HEK293 (cell line): ENCODE results near the gene TNPO3.

Experiments
- KLF9 ChIP-seq: fragments of 450-650 bp; formaldehyde crosslinking; IDR thresholded peaks from 2 replicates; pipeline ENCODE4 v1.5.1; 2016; ENCODE audit warnings: missing biosample characterization, missing genetic modification characterization, low read depth
- OVOL3 ChIP-seq: fragments of 450-650 bp; formaldehyde crosslinking; IDR thresholded peaks from 2 replicates; pipeline ENCODE4 v1.5.1; 2016; ENCODE audit warnings: missing biosample characterization, missing genetic modification characterization
- PRDM10 ChIP-seq: fragments of 450-650 bp; formaldehyde crosslinking; IDR thresholded peaks from 2 replicates; pipeline ENCODE4 v1.5.1; 2016; ENCODE audit warnings: missing biosample characterization, missing genetic modification characterization
- TCF7L2 ChIP-seq: IDR thresholded peaks from 2 replicates; pipeline ENCODE4 v1.6.1; 2011; ENCODE audit warnings: low read depth, mild to moderate bottlenecking, inconsistent platforms, low read length, moderate library complexity, borderline replicate concordance
- ZEB2 ChIP-seq: fragments of 450-650 bp; formaldehyde crosslinking; IDR thresholded peaks from 2 replicates; pipeline ENCODE4 v1.5.1; 2016; ENCODE audit warnings: missing biosample characterization, missing genetic modification characterization
- ZNF140 ChIP-seq: fragments of 450-650 bp; formaldehyde crosslinking; IDR thresholded peaks from 2 replicates; pipeline ENCODE4 v1.5.1; 2016; ENCODE audit warnings: missing biosample characterization, missing genetic modification characterization
- ZNF146 ChIP-seq: fragments of 450-650 bp; formaldehyde crosslinking; IDR thresholded peaks from 2 replicates; pipeline ENCODE4 v1.5.1; 2016; ENCODE audit warnings: missing biosample characterization, missing genetic modification characterization
- ZNF16 ChIP-seq: fragments of 450-650 bp; formaldehyde crosslinking; IDR thresholded peaks from 2 replicates; pipeline ENCODE4 v1.5.1; 2016; ENCODE audit warnings: low read depth, missing biosample characterization, missing genetic modification characterization
- ZNF214 ChIP-seq: fragments of 450-650 bp; formaldehyde crosslinking; IDR thresholded peaks from 2 replicates; pipeline ENCODE4 v1.5.1; 2017; ENCODE audit warnings: missing biosample characterization, mild to moderate bottlenecking, missing genetic modification characterization, borderline replicate concordance
- ZNF26 ChIP-seq: fragments of 450-650 bp; formaldehyde crosslinking; IDR thresholded peaks from 2 replicates; pipeline ENCODE4 v1.5.1; 2016; ENCODE audit warnings: missing biosample characterization, missing genetic modification characterization
- ZNF292 ChIP-seq: fragments of 450-650 bp; formaldehyde crosslinking; IDR thresholded peaks from 2 replicates; pipeline ENCODE4 v1.5.1; 2016; ENCODE audit warnings: low read depth, missing biosample characterization, missing genetic modification characterization, borderline replicate concordance
- ZNF302 ChIP-seq: fragments of 450-650 bp; formaldehyde crosslinking; IDR thresholded peaks from 2 replicates; pipeline ENCODE4 v1.5.1; 2016; ENCODE audit warnings: missing biosample characterization, missing genetic modification characterization, low read depth
- ZNF311 ChIP-seq: fragments of 450-650 bp; formaldehyde crosslinking; IDR thresholded peaks from 2 replicates; pipeline ENCODE4 v1.5.1; 2017; ENCODE audit warnings: missing biosample characterization, missing genetic modification characterization, borderline replicate concordance
- ZNF341 ChIP-seq: fragments of 450-650 bp; formaldehyde crosslinking; IDR thresholded peaks from 2 replicates; pipeline ENCODE4; 2016; ENCODE audit warnings: low read depth, missing biosample characterization, missing genetic modification characterization
- ZNF366 ChIP-seq: fragments of 450-650 bp; formaldehyde crosslinking; conservative IDR thresholded peaks from 2 replicates; pipeline ENCODE4 v1.5.1; 2016; ENCODE audit warnings: missing biosample characterization, missing genetic modification characterization
- ZNF37A ChIP-seq: fragments of 450-650 bp; IDR thresholded peaks from 2 replicates; pipeline ENCODE4 v1.5.1; 2018; ENCODE audit warnings: missing biosample characterization, missing genetic modification characterization
- ZNF394 ChIP-seq: fragments of 450-650 bp; formaldehyde crosslinking; IDR thresholded peaks from 2 replicates; pipeline ENCODE4 v1.5.1; 2016; ENCODE audit warnings: missing biosample characterization, missing genetic modification characterization, mild to moderate bottlenecking, moderate library complexity, borderline replicate concordance
- ZNF473 ChIP-seq: fragments of 450-650 bp; formaldehyde crosslinking; IDR thresholded peaks from 2 replicates; pipeline ENCODE4 v1.5.1; 2017; ENCODE audit warnings: missing biosample characterization, missing genetic modification characterization
- ZNF544 ChIP-seq: fragments of 450-650 bp; formaldehyde crosslinking; IDR thresholded peaks from 2 replicates; pipeline ENCODE4 v1.5.0; 2017; ENCODE audit warnings: missing biosample characterization, missing genetic modification characterization
- ZNF624 ChIP-seq: fragments of 450-650 bp; formaldehyde crosslinking; IDR thresholded peaks from 2 replicates; pipeline ENCODE4 v1.5.1; 2017; ENCODE audit warnings: missing biosample characterization, missing genetic modification characterization
- ZNF792 ChIP-seq: fragments of 450-650 bp; formaldehyde crosslinking; IDR thresholded peaks from 2 replicates; pipeline ENCODE4 v1.5.1; 2016; ENCODE audit warnings: missing biosample characterization, missing genetic modification characterization
- ZNF843 ChIP-seq: fragments of 450-650 bp; formaldehyde crosslinking; IDR thresholded peaks from 2 replicates; pipeline ENCODE4 v1.5.1; 2016; ENCODE audit warnings: missing biosample characterization, missing genetic modification characterization
- ZXDB ChIP-seq: fragments of 450-650 bp; formaldehyde crosslinking; IDR thresholded peaks from 2 replicates; pipeline ENCODE4 v1.5.1; 2016; ENCODE audit warnings: missing biosample characterization, missing genetic modification characterization
- TF ChIP-seq, protein P1 (sequence below): fragments of 450-650 bp; IDR thresholded peaks from 2 replicates; pipeline ENCODE4 v1.5.1; 2018; ENCODE audit warnings: missing biosample characterization, missing genetic modification characterization
- TF ChIP-seq, protein P2 (sequence below): fragments of 450-650 bp; formaldehyde crosslinking; IDR thresholded peaks from 2 replicates; pipeline ENCODE4 v1.5.1; 2017; ENCODE audit warnings: missing biosample characterization, missing genetic modification characterization
- TF ChIP-seq, protein P3 (sequence below): fragments of 450-650 bp; formaldehyde crosslinking; conservative IDR thresholded peaks from 2 replicates; pipeline ENCODE4 v1.5.1; 2016; ENCODE audit warnings: low read depth, missing biosample characterization, missing genetic modification characterization

The TNPO3 gene

DNA sequence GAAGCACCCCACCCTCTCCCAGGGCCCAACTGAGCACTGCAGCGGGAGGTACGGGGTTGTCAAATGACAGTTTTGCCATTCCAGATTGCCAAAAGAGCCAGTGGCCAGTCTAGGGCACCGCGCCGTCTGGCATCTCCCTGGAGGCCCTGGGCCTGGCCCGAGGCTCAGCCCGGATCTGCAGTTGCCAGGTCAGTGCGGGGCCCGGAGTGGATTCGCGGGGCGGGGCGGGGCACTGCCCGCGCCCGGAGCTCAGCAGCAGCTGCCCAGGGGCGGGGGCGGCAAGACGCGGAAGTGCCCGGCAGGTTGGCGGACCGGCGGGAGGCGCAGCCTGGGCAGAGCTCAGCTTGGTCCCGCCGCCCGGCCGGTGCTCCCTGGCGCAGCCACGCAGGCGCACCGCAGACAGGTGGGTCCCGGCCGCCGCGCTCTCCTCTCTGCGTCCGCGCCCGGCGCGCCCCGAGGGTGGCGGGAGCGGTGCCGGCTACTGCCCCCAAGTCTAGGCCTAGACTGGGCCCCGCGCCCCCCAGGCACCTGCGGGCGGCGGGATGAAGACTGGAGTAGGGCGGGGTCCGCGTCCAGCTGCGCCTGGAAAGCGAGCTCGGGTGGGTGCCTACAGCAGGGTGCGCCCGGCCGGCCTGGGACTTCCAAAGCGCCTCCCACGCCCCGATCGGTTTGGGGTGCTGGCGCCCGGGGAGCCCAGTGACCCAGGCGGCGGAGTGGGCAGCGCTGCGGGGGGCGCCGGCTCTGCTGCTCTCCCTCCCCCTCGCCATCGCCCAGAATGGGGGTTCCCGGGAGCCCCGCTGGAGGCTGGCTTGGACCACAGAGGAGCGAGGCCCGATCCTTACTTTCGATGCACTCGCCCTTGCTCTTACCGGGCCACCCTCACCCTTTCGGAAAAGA, 117.0 kb downstream of the TNPO3 start, which contains the start of gene IRF5 (continued):
- no peak for TF ChIP-seq ZNF26 (tag by site-specific recombination)
- TF ChIP-seq ZNF341, result peak; percentile 82
- no peak for TF ChIP-seq ZNF16 (tag by site-specific recombination)
- no peak for TF ChIP-seq ZNF394 (tag by site-specific recombination)
- no peak for TF ChIP-seq ZNF366 (tag by site-specific recombination)
- TF ChIP-seq ZNF140 (tag by site-specific recombination), result no peak
- no peak for TF ChIP-seq ZNF544
- no peak for TF ChIP-seq TCF7L2
- TF ChIP-seq ZNF214, result no peak
- no peak for TF ChIP-seq ZNF292
- TF ChIP-seq ZNF792, result no peak
- TF ChIP-seq ZEB2, result no peak
- TF ChIP-seq OVOL3 (tag by site-specific recombination), result no peak
- TF ChIP-seq, protein P1, sequence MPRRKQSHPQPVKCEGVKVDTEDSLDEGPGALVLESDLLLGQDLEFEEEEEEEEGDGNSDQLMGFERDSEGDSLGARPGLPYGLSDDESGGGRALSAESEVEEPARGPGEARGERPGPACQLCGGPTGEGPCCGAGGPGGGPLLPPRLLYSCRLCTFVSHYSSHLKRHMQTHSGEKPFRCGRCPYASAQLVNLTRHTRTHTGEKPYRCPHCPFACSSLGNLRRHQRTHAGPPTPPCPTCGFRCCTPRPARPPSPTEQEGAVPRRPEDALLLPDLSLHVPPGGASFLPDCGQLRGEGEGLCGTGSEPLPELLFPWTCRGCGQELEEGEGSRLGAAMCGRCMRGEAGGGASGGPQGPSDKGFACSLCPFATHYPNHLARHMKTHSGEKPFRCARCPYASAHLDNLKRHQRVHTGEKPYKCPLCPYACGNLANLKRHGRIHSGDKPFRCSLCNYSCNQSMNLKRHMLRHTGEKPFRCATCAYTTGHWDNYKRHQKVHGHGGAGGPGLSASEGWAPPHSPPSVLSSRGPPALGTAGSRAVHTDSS (tag by site-specific recombination), result no peak
- TF ChIP-seq ZNF302 (tag by site-specific recombination), result no peak
- no peak for TF ChIP-seq ZNF843 (tag by site-specific recombination)
- TF ChIP-seq, protein P2, sequence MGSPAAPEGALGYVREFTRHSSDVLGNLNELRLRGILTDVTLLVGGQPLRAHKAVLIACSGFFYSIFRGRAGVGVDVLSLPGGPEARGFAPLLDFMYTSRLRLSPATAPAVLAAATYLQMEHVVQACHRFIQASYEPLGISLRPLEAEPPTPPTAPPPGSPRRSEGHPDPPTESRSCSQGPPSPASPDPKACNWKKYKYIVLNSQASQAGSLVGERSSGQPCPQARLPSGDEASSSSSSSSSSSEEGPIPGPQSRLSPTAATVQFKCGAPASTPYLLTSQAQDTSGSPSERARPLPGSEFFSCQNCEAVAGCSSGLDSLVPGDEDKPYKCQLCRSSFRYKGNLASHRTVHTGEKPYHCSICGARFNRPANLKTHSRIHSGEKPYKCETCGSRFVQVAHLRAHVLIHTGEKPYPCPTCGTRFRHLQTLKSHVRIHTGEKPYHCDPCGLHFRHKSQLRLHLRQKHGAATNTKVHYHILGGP (tag by site-specific recombination), result no peak
- TF ChIP-seq ZNF311 (tag by site-specific recombination), result no peak
- TF ChIP-seq ZNF37A (tag by site-specific recombination), result no peak
- no peak for TF ChIP-seq ZNF624 (tag by site-specific recombination)
- no peak for TF ChIP-seq ZNF146
- no peak for TF ChIP-seq ZXDB (tag by site-specific recombination)
- TF ChIP-seq KLF9 (tag by site-specific recombination), result no peak
- no peak for TF ChIP-seq ZNF473 (tag by site-specific recombination)
- TF ChIP-seq PRDM10 (tag by site-specific recombination), result peak; percentile 38; the same call in 1 of the 2 replicates
- TF ChIP-seq, protein P3, sequence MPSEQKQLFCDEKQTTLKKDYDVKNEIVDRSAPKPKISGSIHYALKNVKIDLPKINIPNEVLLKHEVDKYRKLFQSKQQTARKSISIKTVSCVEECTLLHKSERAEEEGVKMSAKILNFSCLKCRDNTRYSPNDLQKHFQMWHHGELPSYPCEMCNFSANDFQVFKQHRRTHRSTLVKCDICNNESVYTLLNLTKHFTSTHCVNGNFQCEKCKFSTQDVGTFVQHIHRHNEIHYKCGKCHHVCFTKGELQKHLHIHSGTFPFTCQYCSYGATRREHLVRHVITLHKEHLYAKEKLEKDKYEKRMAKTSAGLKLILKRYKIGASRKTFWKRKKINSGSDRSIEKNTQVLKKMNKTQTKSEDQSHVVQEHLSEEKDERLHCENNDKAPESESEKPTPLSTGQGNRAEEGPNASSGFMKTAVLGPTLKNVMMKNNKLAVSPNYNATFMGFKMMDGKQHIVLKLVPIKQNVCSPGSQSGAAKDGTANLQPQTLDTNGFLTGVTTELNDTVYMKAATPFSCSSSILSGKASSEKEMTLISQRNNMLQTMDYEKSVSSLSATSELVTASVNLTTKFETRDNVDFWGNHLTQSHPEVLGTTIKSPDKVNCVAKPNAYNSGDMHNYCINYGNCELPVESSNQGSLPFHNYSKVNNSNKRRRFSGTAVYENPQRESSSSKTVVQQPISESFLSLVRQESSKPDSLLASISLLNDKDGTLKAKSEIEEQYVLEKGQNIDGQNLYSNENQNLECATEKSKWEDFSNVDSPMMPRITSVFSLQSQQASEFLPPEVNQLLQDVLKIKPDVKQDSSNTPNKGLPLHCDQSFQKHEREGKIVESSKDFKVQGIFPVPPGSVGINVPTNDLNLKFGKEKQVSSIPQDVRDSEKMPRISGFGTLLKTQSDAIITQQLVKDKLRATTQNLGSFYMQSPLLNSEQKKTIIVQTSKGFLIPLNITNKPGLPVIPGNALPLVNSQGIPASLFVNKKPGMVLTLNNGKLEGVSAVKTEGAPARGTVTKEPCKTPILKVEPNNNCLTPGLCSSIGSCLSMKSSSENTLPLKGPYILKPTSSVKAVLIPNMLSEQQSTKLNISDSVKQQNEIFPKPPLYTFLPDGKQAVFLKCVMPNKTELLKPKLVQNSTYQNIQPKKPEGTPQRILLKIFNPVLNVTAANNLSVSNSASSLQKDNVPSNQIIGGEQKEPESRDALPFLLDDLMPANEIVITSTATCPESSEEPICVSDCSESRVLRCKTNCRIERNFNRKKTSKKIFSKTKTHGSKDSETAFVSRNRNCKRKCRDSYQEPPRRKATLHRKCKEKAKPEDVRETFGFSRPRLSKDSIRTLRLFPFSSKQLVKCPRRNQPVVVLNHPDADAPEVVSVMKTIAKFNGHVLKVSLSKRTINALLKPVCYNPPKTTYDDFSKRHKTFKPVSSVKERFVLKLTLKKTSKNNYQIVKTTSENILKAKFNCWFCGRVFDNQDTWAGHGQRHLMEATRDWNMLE (tag by site-specific recombination), result no peak
